ENCODE measurements around the gene PLB1.

DNA sequence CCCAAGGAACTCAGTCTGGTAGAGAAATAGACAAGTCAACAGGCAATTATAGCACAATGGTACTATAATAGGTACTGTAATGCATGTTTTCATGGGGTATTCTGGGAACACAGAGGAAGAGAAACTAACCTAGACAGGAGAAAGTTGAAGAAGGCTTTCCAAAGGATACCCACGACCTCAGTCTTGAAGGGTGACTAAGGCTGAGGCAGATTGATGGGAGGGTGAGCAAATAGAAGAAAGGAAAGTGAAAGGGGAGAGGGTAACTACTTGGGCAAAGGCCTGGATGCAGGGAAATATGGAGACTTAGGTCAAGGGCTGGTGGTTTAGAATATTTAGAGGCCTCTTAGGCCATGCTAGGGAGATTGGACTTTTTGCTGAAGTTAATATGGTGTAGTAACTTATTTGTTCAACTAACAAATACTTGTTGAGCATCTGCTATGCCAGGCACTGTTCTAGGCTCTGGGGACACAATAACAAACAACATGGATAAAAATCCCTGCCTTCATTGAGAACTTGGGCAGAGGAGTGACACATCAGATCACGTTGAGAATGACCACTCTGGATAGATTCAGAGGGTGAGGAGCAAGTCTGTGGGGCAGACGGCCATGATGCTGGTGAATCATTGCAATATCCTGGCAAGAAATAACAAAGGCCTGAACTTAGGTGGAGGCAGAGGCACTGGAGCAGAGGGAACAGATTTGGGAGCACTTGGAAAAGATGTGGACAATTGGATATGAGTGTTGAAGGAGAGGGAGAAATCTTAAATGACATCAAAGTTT lies 56.4 kb downstream of the PLB1 start:
- no peak for TF ChIP-seq EP300 (IDR thresholded peaks at IDR 0.05)
- no peak for TF ChIP-seq CTCF (IDR thresholded peaks at IDR 0.05)
- TF ChIP-seq POLR2A (IDR thresholded peaks at IDR 0.05), result no peak
- TF ChIP-seq POLR2AphosphoS5 (IDR thresholded peaks at IDR 0.05), result no peak

Data from stomach (tissue), 4 donors.